Cardiac septum (tissue), 1 donor: ENCODE data around the gene CCND1. TPM values are rescaled to one million over a fixed set of nuclear protein-coding genes. Genes with fewer than 3 reads are reported as not detected.
"Not testable (repeated sequence)": the region's sequence is repeated elsewhere in the genome, so short reads cannot be mapped to it uniquely, and the experiment has no call there.

Experiments used
- DNase-seq: peaks from one replicate; pipeline ENCODE4 v3.0.0-alpha.2; 2020; ENCODE audit warnings: low spot score
- intact Hi-C: fragments of 100-400 bp; cut with DNase I; formaldehyde crosslinking; loops from one replicate; pipeline ENCODE4 v1.14.0; 2022
- total RNA-seq: library from RNA; stranded (reverse); fragmentation: NEBNext Ultra II Directional; extraction: Animal tissue kit (Norgen Biotek cat#: 25700); gene quantifications from one replicate; pipeline ENCODE4 v1.2.1, GENCODE V29; 2021
- donor health status: DM: no; HTN: no; CAD: no.

CCND1 gene
- total RNA-seq, 1 donor from 2014 or later, result 258 TPM

DNA sequence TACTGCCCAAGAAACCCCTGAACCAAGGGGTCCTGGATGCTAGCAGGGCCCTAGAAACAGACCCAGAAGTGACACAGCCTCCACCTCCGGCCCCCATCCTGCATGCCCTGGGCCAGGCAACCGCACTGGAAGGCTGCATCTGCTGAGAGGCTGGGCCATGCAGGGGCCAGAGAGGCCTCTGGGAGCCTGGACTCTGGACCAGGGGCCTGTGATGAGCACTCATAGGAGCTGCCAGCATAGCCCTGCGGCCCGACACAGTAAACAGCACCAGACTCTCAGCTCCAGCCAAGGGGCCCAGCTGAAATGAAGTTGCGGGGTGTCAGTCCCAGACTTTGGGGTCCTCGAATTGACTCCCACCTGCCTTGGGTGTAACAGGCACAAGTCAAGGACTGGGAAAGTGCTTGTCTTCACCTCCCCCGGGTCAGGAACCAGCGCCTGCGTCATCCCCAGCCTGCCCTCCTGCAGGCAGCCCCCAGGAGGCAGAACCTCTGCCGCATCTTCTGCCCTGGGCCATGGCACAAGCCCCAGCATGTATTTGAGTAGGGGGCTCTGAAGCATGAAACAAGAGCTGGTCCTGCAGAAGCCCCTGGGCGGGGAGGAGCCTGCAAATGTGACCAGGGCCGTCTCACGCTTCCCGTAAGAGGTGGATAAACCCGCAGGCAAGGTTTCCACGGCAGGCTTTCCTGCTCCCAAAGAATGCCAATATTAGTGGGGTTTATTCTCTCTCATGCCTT lies 25.2 kb upstream of the CCND1 start:
- no peak for DNase-seq
- intact Hi-C loops, result no loop called here

DNA sequence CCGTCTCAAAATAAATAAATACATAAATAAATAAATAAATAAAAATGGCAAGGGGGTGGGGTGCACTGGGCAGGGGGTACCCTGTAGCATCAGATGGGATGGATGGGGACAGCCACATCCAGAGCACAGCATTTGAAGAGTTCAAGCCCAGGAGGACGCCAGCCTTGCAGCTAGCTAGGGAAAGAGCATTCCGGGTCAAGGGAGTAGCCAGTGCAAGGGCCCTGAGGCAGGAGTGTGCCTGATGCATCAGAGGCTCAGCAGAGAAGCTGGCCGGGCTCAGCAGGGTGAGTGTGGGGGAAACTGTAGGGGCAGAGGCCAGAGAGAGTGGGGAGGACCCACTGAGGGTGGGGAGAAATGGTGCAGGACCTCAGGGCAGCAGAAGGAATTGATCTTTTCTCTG lies 23.7 kb upstream of the CCND1 start:
- DNase-seq, result no peak
- intact Hi-C loops, result no loop called here

DNA sequence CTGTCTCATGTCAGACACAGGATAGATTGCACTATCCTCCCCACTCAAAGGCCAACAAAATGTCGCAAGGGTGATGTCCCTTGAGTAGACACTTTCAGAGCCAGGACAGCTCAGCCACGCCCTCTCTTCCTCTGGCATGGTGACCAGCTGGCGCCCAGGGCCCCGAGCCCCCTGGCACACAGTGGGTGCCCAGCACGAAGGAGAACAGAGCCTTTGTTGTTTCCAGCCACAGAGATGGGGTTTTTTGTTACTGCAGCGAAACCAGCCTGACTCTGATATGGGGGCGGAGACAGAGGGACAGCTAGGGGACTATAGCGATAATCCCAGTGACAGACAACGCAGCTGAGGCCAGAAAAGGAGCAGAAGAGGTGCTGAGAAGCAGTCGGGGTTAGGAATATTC lies 23.3 kb upstream of the CCND1 start:
- intact Hi-C loops, result no loop called here

DNA sequence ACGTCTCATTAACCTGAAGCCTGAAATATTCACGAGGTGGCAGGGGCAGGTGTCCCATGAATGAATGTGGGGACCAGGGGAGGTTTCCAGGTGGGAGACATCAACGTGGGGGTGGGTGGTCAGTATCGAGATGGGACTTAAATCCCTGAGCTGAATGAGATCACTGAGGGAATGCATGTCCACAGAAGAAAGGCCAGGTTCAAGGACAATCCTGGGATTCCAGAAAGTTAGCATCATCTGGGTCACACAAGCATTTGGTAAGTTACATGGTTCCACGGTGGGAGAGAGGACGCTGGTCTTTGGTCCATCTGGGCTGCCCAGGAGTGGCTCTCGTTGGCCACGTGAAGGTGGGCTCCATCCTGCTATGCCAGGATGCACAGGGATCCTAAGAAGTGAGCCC lies 22.7 kb upstream of the CCND1 start:
- no peak for DNase-seq
- intact Hi-C loops, result no loop called here

More for the DNA sequence above, 23.3 kb upstream of the CCND1 start:
- DNase-seq, result no peak

DNA sequence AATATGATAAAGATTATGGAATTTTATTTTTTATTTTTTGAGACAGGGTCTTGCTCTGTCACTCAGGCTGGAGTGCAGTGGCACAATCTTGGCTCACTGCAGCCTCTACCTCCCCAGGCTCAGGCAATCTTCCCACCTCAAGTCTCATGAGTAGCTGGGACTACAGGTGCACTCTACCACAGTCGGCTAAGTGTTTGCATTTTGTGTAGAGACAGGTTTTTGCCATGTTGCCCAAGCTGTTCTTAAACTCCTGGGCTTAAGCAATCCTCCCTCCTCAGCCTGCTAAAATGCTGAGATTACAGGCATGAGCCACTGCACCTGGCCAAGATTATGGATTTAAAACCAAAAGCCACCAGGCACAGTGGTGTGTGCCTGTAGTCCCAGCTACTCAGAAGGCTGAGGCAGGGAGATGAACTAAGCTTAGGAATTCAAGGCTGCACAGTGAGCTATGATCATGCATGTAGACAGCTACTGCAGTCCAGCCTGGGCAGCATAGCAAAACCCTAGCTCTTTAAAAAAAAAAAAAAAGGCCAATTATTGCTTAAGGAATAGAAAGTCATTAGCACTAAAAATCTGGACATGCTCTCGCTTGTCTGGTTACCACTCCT lies 20.2 kb upstream of the CCND1 start:
- DNase-seq, result no peak
- intact Hi-C loops, result no loop called here

DNA sequence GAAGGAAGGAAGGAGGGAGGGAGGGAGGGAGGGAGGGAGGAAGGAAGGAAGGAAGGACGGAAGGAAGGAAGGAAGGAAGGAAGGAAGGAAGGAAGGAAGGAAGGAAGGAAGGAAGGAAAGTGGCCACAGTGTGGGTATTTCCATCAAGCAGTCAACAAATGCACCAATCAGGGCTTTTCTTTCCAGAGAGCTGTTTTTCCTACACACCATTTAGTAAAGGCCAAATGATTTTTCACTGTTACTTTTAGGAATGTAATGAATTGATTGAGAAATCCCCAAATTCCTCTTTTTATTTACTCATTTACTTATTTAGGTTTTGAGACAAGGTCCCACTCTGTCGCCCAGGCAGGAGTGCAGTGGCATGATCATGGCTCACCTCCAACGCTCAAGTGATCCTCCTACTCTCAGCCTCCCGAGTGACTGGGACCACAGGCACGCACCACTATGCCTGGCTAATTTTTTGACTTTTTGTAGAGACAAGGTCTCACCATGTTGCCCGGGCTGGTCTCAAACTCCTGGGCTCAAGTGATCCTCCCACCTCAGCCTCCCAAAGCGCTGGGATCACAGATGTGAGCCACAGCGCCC lies 18.8 kb upstream of the CCND1 start:
- DNase-seq, intact Hi-C loops: not testable (repeated sequence)

DNA sequence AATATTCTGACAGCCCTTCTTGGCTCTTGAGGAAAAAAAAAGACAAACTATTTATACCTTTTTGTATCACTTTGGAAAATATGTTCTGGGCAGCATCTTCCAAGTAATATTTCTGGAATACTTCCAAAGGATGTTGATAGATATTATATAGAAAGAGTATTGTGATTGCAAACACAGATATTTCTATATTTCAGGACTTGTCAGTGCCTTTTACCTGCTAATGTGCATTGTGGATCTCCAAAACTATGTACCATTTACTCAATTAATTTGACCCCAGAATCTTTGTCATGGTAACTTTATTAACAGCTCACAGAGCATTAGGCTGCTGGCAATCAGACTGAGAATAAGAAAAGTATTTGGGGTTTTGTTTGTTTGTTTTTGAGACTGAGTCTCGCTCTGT lies 16.7 kb upstream of the CCND1 start:
- intact Hi-C loops, result no loop called here
- no peak for DNase-seq

DNA sequence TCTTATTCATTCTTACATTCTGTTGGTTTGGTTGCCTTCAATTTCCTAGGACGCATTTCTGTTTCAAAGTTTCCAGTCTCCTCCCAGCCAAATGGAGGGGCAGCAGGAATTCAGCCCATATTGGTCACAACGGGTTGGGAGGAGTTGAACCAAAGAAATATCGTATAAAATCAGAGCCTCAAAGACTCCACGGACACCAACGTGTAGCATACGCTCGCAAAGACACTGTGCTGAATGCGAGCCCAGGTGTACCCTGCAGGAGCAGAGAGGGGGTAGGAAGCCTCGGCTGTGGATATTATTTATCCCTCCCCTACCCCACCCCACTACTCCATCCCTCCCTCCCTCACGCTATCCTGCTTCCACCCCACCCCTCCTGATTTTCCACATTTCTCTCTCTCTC lies 15.5 kb upstream of the CCND1 start:
- intact Hi-C loops, result no loop called here
- no peak for DNase-seq

DNA sequence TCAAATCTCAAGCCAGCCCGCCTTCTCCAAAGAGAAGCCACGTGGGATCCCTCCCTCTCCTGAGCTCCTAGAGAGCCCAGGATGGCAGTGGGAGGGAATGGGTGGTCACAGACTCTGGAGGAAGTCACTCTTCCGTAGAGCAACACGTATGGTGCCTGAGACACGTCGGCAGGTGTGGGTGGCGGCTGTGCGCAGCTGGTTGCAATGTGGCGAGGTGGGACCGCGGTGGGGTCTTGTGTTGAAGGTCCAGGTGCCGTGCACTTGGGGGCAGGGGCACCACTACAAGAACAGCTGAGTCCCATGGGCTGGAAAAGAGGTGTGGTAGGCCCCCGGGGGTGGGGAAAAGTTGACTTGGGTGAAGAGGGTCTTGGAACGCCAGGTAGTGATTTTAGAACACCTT lies 13.4 kb upstream of the CCND1 start:
- DNase-seq, result no peak
- intact Hi-C loops, result no loop called here

DNA sequence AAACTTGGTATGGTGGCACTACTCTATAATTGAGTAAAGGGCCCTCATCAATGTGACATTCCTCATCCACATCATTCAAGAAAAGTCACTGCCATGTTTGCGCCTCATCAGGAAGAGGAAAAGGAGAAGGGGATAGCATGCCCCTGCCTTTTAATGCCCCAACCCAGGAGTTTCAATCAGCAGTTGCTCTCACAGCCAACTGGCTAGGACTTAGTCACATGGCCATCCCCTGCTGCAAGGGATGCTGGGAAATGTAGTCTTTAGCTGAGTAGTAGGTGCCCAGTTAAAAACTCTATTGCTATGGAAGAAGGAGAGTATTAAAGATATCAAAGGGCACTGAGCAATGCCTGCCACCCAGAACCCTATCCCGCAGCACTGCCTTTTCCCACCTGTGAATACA lies 10.9 kb upstream of the CCND1 start:
- intact Hi-C loops, result no loop called here
- DNase-seq, result no peak

DNA sequence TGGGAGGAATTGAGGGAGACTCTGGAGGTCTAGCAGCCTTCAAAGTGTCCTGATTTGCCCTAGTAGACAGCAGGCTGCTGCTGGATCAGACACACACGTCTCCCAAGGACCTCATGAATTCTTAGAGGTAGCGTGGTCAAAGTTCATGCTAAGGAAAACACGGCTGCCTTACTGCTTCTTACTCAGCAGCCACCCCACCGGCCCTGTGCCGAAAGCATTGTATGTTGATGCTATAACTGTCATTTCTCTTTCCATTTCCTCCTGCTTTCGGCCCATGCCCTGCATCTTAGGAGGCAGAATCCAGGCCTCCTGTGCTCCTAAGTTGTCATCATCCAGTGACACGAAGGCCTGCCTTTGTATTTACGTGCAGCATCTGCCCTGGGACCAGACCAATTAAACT lies 10.5 kb upstream of the CCND1 start:
- intact Hi-C loops, result no loop called here
- no peak for DNase-seq

DNA sequence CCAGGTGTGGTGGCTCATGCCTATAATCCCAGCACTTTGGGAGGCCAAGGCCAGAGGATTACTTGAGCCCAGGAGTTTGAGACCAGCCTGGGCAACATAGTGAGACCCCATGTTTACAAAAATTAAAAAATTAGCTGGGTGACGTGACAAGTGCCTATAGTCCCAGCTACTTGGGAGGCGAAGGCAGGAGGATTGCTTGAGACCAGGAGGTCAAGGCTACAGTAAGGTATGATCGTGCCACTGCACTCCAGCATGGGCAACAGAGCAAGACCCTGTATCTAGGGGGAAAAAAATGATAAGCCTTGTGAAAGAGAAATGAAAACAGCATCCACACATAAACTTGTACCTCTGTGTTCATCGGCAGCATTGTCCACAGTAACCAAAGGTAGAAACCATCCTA lies 8.1 kb upstream of the CCND1 start:
- intact Hi-C loops, result no loop called here
- DNase-seq, result no peak

DNA sequence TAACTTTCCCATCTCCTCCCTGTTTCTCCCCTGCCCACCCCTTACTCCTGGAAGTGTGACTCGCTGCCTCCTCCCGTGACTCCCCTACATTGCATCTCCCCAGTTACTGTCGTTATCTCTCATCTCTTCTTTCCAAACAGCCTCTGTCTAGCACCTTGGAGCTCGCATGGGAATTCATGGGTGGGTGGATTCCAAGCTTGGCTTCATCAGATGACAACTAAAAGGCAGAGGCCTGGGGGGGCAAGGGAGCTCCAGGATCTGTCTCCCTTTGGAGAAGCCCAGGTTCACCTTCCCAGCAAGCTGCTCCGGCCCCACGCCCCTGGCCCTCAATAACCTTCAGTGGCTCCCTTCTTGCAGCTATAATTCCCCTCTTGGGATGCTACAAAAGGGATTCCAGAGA lies 6.9 kb upstream of the CCND1 start:
- no peak for DNase-seq
- intact Hi-C loops, result loop anchor here (2.0 kb wide), 1 partner anchor 137 kb away; no protein-coding TSS in a partner anchor

DNA sequence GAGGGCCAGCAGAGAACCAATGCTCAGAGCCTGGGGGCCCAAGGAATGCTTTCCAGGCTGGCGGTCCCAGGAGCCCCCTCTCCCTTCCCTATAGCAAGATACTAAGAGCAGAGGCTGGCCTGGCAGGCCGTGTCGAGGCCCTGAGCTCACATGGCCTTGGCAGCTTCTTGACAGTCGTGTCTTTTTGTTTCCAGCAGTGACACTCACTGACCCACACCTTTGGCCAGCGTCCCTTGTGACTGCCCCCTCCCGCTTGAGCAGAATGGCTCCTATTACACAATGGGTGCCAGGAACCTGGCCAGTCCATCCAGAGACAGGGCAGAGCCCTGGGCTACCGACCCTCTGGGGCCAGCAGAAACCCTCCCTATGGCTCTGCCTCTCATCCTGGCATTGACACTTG lies 6.4 kb upstream of the CCND1 start:
- DNase-seq, result peak; percentile 77
- intact Hi-C loops, result loop anchor here (2.0 kb wide), 1 partner anchor 138 kb away; no protein-coding TSS in a partner anchor

DNA sequence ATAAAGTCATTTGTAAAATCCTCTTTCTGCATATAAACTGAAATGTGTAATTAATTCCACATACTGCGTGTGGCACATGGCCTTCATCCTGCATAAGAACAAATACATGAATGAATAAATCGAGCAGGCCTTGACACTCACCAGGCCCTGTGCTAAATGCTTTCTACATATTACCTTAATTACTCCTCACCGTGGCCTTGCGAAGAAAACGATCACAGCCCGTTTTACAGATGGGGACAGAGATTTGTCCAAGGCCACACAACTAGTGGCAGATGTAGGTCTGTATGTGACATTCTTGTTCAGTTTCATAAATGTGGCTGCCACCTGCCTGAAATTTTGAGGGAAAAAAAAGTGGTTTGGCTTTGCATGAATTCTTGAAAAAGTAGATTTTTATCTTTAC lies 5.8 kb upstream of the CCND1 start:
- intact Hi-C loops, result loop anchor here (2.0 kb wide), 1 partner anchor 138 kb away; no protein-coding TSS in a partner anchor
- DNase-seq, result no peak

DNA sequence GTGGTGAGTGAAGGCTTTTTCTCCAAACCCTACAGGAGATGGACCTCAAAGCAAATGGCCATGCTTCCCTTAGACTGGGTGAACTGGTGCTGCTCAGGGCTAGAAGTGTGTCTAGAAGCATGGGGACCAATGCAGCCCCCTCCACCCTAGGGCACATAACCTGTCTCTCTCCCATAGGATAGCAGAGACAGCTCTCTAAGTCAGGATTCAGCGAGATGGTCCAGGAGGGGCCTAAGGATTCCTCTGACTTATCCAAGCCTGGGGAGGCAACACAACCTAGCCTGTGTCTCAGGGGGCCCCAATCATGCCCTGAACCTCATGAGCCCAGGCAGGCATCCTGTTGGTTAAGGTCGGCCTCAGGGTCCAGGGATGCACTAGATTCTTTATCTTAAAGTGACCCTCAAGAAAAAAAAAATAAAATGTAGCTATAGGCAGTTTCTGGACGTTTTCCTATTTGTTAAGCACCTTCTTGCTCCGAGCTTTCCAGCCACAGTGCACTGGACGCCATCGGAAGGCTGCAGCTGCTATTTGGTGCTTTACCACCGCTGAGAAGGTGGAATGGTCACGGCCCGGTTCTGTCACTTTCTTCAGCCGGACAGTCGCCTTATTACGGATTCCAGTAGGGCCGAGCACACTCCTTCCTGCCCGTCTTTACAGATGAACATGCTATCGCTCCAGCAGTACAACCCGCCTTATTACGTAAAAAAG lies 5.0 kb upstream of the CCND1 start:
- no peak for DNase-seq
- intact Hi-C loops, result loop anchor here (1.0 to 2.0 kb wide), 2 partner anchors 139 to 193 kb away; no protein-coding TSS in a partner anchor

DNA sequence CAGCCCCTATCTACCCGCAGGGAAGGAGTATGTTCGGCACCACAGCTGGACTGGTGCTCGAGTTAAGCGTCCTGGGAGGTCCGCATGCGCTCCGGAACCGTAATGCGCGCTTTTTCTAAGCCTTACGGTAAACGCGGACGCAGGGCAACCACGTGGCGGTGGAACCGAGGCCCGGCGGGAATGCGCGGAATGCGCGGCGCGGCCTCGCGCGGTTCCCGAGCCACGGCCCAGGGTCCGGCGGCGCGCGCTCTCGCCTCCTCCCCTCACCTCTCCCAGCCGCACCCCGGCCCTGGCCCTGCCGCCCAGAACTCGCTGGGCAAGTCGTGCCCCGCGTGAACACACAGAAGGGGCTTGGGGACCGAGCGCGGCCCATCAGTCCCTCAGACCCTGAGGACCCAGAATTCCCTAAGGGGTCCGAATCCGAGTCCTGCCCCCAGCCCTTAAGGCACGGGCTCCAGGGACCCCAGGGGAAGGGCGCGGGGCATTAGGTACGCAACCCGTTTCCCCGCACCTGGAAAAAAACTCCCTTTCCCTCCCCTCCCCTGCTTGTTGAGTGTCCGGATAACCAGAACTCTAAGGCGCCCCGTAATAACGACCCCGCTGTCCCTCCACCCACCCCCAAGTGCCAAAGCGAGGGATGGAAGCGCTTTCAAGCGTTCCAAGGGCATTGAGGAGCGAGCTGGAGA lies 4.3 kb upstream of the CCND1 start:
- intact Hi-C loops, result loop anchor here (1.0 kb wide), 1 partner anchor 193 kb away; no protein-coding TSS in a partner anchor
- peak; percentile 86 for DNase-seq

DNA sequence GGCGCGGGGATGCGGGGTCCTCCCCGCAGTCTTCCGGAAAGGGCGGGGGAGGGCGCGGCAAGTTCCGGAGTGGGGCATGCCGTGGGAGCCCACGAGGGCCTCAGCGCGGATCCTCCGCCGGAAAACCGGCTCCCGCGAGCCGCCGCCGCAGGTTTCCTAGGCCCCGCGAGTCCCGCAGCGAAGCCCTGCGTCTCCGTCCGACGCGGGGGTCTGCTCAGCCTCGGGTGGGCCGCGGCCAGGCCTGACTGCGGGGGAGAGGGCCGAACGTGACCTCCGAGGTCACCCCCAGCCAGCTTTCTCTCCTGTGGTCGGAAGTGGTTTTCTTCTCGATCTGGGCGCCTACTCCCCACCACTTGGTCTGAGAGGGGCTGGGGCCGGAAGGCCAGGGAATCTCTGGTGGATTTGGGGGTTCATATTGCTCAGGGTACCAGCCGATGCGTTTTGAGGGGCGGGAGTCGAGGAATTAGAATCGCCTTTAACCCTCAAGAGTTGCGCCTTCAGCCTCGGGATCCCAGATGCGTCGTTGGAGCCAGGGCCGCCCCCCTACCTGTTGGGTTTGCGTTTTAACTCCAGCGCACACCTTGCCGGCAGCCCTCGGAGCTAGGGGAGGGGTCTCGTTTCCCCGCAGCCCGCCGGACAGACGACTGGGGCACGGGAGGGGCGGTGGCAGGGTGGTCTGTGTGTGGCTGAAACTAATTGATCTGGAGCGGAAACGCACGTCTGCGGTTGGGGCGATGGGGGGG lies 3.6 kb upstream of the CCND1 start:
- DNase-seq, result peak; percentile 71
- intact Hi-C loops, result no loop called here
